ENCODE results near the gene SEC22C. TPM values are rescaled to one million over a fixed set of nuclear protein-coding genes. Genes with fewer than 3 reads are reported as not detected.

SEC22C gene
- total RNA-seq, 3 donors from 2014 or later, result 48.8 to 68.8 (median 61.9) TPM

DNA sequence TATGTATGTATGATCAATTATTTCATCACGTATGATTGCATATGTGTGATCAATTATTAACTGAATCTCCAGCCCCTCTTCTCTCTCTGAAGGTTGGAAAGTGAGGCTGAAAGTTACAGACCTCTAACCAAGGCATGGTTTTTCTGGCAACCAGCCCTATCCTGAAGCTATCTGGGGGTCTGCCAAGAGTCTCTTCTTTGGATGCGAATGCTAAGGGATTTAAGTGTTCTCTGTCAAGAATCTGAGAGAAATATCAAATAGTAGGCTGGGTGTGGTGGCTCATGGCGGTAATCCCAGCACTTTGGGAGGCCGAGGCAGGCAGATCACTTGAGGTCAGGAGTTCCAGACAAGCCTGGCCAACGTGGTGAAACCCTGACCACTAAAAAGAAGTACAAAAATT is 26.8 kb upstream of the SEC22C start:
- Histone ChIP-seq H3K27ac (no peak overlapping the region), H3K4me1 (peaks cover 0 to 13% of the 10 kb centered on the region in 2 donors)
- TF ChIP-seq, protein P1, sequence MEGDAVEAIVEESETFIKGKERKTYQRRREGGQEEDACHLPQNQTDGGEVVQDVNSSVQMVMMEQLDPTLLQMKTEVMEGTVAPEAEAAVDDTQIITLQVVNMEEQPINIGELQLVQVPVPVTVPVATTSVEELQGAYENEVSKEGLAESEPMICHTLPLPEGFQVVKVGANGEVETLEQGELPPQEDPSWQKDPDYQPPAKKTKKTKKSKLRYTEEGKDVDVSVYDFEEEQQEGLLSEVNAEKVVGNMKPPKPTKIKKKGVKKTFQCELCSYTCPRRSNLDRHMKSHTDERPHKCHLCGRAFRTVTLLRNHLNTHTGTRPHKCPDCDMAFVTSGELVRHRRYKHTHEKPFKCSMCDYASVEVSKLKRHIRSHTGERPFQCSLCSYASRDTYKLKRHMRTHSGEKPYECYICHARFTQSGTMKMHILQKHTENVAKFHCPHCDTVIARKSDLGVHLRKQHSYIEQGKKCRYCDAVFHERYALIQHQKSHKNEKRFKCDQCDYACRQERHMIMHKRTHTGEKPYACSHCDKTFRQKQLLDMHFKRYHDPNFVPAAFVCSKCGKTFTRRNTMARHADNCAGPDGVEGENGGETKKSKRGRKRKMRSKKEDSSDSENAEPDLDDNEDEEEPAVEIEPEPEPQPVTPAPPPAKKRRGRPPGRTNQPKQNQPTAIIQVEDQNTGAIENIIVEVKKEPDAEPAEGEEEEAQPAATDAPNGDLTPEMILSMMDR (IDR thresholded peaks at IDR 0.05), result no peak
- TF ChIP-seq POLR2A (IDR thresholded peaks at IDR 0.05) (no peak), POLR2AphosphoS5 (IDR thresholded peaks at IDR 0.05) (no peak)

DNA sequence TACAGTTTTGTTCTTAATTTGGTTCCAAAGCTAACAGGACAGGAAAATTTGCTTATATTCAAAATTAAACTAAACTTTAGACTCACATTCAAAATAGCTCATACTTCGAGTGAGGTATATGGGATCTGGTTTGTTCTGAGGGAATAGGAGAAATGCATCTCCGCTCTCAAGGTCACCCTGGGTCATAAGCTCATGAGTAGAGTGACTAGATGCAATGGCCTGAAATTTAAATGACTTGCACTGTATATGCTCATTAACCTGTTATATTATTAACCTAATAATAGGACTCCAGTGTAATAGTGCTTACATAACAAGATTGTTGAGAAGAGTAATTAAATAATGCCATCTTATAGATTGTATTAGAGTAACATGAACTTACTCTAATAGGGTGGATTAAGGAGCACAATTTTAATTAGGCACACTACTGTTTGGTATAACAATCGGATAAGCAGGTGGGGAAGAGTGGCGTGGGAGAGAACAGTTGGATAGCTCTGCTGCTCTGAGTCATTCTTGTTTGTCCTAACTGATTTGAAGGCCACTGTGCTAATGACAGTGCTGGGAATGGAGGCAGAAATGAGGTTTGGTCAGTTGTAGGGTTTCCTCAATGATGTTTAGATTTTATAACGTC is 23.9 kb upstream of the SEC22C start:
- H3K9me3 ChIP-seq, result no peaks in the 10 kb centered on the region
- no peaks in the 10 kb centered on the region for H3K27me3 ChIP-seq
- no peaks in the 10 kb centered on the region for H3K36me3 ChIP-seq
- no peak for DNase-seq (ENCODE audit: low spot score in 2 of 2)
- H3K4me1 ChIP-seq, result peaks cover 0 to 24% of the 10 kb centered on the region in 2 donors
- H3K27ac ChIP-seq, result peak overlapping the region in 1 of 2 donors; percentile 48
- TF ChIP-seq POLR2A (IDR thresholded peaks at IDR 0.05), result no peak
- TF ChIP-seq, protein P1 (IDR thresholded peaks at IDR 0.05), result no peak
- no peak for TF ChIP-seq POLR2AphosphoS5 (IDR thresholded peaks at IDR 0.05)
- intact Hi-C loops (cut with DNase I; ENCODE audit: low total_unique reads), result no loop called here
- H3K4me3 ChIP-seq, result no peak overlapping the region

More for the DNA sequence above, 26.8 kb upstream of the SEC22C start:
- Histone ChIP-seq H3K9me3 (no peaks in the 10 kb centered on the region), H3K36me3 (no peaks in the 10 kb centered on the region), H3K27me3 (no peaks in the 10 kb centered on the region), H3K4me3 (no peak overlapping the region)
- intact Hi-C loops (cut with DNase I; ENCODE audit: low total_unique reads), result no loop called here
- no peak for DNase-seq (ENCODE audit: low spot score in 2 of 2)

DNA sequence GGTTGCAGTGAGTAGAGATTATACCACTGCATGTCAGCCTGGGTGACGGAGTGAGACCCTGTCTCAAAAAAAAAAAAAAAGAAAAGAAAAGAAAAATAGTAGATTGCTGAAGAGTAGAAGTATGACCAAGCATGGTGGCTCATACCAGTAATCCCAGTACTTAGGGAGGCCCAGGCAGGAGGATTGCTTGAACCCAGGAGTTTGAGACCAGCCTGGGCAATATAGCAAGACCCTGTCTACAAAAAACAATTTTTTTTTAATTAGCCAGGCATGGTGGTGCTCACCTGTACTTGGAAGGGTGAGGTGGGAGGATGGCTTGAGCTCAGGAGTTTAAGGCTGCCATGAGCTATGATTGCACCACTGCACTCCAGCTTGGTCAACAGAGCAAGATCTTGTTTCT is 21.2 kb upstream of the SEC22C start:
- Histone ChIP-seq H3K4me1 (peaks cover 0 to 16% of the 10 kb centered on the region in 2 donors), H3K27me3 (no peaks in the 10 kb centered on the region), H3K36me3 (no peaks in the 10 kb centered on the region), H3K4me3 (no peak overlapping the region), H3K9me3 (no peaks in the 10 kb centered on the region), H3K27ac (peak overlapping the region in 1 of 2 donors; percentile 34)
- intact Hi-C loops (cut with DNase I; ENCODE audit: low total_unique reads), result no loop called here
- no peak for DNase-seq (ENCODE audit: low spot score in 2 of 2)
- TF ChIP-seq POLR2A (IDR thresholded peaks at IDR 0.05), result no peak
- TF ChIP-seq, protein P1 (IDR thresholded peaks at IDR 0.05), result no peak
- TF ChIP-seq POLR2AphosphoS5 (IDR thresholded peaks at IDR 0.05), result no peak

DNA sequence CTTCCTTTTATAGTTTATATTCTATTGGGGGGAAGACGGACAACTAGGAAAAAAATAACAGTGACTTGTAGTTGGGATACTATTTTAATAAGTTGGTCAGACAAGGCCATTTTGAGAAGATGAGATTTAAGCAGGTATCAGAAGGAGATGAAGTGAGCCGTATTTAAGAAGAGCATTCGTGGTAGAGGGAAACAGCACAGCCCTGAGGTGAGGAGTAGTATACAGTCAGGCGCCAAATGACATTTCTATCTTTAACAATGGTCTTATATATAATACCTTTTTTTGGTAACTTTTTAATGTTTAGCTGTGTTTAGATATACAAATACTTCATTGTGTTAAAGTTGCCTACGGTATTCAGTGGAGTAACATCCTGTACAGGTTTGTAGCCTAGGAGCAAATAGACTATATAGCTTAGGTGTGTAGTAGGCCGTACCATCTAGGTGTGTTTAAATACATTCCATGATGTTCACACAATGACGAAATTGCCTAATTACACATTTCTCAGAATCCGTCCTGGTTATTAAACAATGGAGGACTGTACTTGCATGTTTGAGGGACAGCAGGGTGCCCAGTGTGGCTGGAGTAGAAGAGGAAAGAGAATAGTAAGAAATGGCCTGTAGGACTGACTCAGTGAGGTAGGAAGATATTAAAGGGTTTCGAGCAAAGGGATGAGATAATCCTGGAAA is 20.3 kb upstream of the SEC22C start:
- Histone ChIP-seq H3K4me1 (peaks cover 0 to 16% of the 10 kb centered on the region in 2 donors), H3K27ac (peak overlapping the region; percentile 34 to 92)
- intact Hi-C loops (cut with DNase I; ENCODE audit: low total_unique reads), result no loop called here

DNA sequence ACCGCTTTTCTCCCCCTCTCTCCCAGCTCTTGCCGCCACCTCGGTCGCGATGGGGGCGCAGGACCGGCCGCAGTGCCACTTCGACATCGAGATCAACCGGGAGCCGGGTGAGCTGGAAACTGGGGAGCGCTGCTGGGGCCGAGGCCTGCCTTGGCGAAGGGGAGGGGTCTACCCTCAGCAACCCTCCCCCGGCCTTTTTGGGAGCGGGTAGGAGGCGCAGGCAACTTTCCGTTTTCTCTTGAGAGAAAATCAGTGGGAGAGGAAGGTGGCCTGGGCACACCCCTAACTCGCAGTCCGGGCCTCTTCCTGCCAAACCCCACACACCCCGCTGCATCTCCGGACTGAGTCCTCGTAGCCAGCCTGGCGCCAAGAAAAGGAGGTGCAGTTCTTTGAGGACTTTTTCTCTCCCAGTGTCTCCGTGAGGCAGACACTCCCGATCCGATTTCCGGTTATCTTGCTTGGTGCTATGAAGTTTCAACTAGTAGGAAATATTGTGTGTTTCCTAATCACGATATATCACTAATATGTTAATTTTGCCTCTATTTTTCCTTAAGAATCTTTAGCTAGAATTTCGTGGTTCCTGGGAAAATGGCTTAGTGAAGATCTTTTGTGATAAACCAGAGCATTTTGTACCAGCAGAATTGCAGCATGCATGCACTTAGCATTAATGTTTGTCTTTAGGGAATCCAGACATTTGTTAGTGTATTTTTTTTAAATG is 19.4 kb upstream of the SEC22C start:
- Histone ChIP-seq H3K27ac (peak overlapping the region; percentile 92 to 99), H3K36me3 (no peaks in the 10 kb centered on the region), H3K27me3 (no peaks in the 10 kb centered on the region), H3K4me1 (peaks cover 0 to 16% of the 10 kb centered on the region in 2 donors), H3K4me3 (peak overlapping the region; percentile 69 to 94 (median 84)), H3K9me3 (no peaks in the 10 kb centered on the region)
- TF ChIP-seq, protein P1 (IDR thresholded peaks at IDR 0.05), result peak in 2 of 3 donors; percentile 36 to 44
- TF ChIP-seq POLR2A (IDR thresholded peaks at IDR 0.05), result no peak
- TF ChIP-seq POLR2AphosphoS5 (IDR thresholded peaks at IDR 0.05), result peak in 1 of 3 donors; percentile 6
- peak; percentile 62 to 65 for DNase-seq (ENCODE audit: low spot score in 2 of 2)
- intact Hi-C loops (cut with DNase I; ENCODE audit: low total_unique reads), result no loop called here

More for the DNA sequence above, 20.3 kb upstream of the SEC22C start:
- no peak for DNase-seq (ENCODE audit: low spot score in 2 of 2)
- Histone ChIP-seq H3K36me3 (no peaks in the 10 kb centered on the region), H3K27me3 (no peaks in the 10 kb centered on the region), H3K9me3 (no peaks in the 10 kb centered on the region), H3K4me3 (peak overlapping the region; percentile 69 to 94 (median 84))
- TF ChIP-seq POLR2AphosphoS5 (IDR thresholded peaks at IDR 0.05), result no peak

All from breast epithelium (tissue), 4 donors.